ENCODE data around the gene CLTCL1. TPM values are rescaled to one million over a fixed set of nuclear protein-coding genes. Genes with fewer than 3 reads are reported as not detected.
"Not testable (repeated sequence)": the region's sequence is repeated elsewhere in the genome, so short reads cannot be mapped to it uniquely, and the experiment has no call there.

The CLTCL1 gene
- polyA plus RNA-seq, 3 donors from 2014 or later = 0.06 to 0.37 (median 0.19) TPM

DNA sequence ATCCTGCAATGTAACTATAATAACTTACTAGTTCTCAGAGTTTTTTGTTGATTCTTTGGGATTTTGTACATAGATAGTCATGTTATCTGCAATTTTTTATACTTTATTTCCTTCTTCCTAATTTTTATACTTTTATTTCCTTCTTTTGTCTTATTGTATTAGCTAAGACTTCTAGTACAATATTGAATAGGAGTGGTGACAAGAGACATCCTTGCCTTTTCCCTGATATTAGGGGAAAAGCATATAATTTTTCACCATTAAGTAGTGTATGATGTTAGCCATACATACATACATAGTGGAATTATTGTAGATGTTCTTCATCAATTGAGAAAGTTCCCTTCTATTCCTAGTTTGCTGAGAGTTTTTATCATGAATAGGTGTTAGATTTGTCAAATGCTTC lies 27.8 kb upstream of the CLTCL1 start:
- no peak overlapping the region for H3K4me3 Mint-ChIP-seq
- peaks cover 3 to 6% (median 4%) of the 10 kb centered on the region in 3 donors for H3K27me3 Mint-ChIP-seq (ENCODE audit: low read depth in 3 of 3)
- H3K9me3 Mint-ChIP-seq = peaks cover 10 to 49% (median 37%) of the 10 kb centered on the region in 6 donors

GRCh38 chr22:19317865-19318264 lies 26.3 kb upstream of the CLTCL1 start:
- no peak overlapping the region for H3K4me3 Mint-ChIP-seq
- H3K27ac Mint-ChIP-seq = no peak overlapping the region
- DNase-seq = no peak
- peaks cover 14 to 20% (median 15%) of the 10 kb centered on the region in 3 donors for H3K36me3 Mint-ChIP-seq
- peaks cover 11 to 53% (median 40%) of the 10 kb centered on the region in 6 donors for H3K9me3 Mint-ChIP-seq
- peaks cover 4 to 6% (median 5%) of the 10 kb centered on the region in 3 donors for H3K27me3 Mint-ChIP-seq (ENCODE audit: low read depth in 3 of 3)
- no peaks in the 10 kb centered on the region for H3K4me1 Mint-ChIP-seq

More for the DNA sequence above, 27.8 kb upstream of the CLTCL1 start:
- DNase-seq = no peak
- H3K36me3 Mint-ChIP-seq = peaks cover 12 to 20% (median 12%) of the 10 kb centered on the region in 3 donors
- no peaks in the 10 kb centered on the region for H3K4me1 Mint-ChIP-seq
- H3K27ac Mint-ChIP-seq = no peak overlapping the region

DNA sequence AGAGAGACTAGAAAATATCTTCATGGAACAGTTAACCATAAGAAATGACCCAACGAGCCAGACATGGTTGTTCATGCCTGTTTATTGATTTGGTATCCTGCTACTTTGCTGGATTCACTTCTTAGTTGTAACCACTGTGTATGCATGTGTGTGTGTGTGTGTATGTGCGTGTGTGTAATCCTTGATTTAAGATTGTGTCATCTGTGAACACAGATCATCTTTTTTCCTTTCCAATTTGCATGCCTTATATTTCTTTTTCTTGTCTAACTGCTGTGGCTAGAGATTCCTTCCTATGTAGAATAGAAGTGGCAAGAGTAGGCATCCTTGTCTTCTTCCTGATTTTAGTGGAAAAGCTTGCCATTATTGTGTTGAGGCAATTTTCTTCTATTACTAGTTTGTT lies 16.4 kb upstream of the CLTCL1 start:
- H3K4me1 Mint-ChIP-seq = no peaks in the 10 kb centered on the region
- no peaks in the 10 kb centered on the region for H3K36me3 Mint-ChIP-seq
- no peak overlapping the region for H3K27ac Mint-ChIP-seq
- peaks cover 1 to 4% (median 1%) of the 10 kb centered on the region in 3 donors for H3K27me3 Mint-ChIP-seq (ENCODE audit: low read depth in 3 of 3)
- no peak overlapping the region for H3K4me3 Mint-ChIP-seq
- no peaks in the 10 kb centered on the region for H3K9me3 Mint-ChIP-seq
- no peak for DNase-seq

GRCh38 chr22:19306535-19306934 lies 15.0 kb upstream of the CLTCL1 start:
- not testable (repeated sequence) for H3K36me3 Mint-ChIP-seq

GRCh38 chr22:19304547-19304946 lies 13.0 kb upstream of the CLTCL1 start:
- H3K4me1 Mint-ChIP-seq = no peaks in the 10 kb centered on the region
- H3K27me3 Mint-ChIP-seq (ENCODE audit: low read depth in 3 of 3) = peaks cover 1 to 4% (median 4%) of the 10 kb centered on the region in 3 donors
- no peak for DNase-seq
- no peaks in the 10 kb centered on the region for H3K9me3 Mint-ChIP-seq
- no peak overlapping the region for H3K4me3 Mint-ChIP-seq
- no peak overlapping the region for H3K27ac Mint-ChIP-seq
- H3K36me3 Mint-ChIP-seq = no peaks in the 10 kb centered on the region

More at GRCh38 chr22:19306535-19306934, 15.0 kb upstream of the CLTCL1 start:
- not testable (repeated sequence) for H3K27me3 Mint-ChIP-seq (ENCODE audit: low read depth in 3 of 3); H3K9me3 Mint-ChIP-seq; DNase-seq; H3K4me1 Mint-ChIP-seq; H3K4me3 Mint-ChIP-seq; H3K27ac Mint-ChIP-seq

DNA sequence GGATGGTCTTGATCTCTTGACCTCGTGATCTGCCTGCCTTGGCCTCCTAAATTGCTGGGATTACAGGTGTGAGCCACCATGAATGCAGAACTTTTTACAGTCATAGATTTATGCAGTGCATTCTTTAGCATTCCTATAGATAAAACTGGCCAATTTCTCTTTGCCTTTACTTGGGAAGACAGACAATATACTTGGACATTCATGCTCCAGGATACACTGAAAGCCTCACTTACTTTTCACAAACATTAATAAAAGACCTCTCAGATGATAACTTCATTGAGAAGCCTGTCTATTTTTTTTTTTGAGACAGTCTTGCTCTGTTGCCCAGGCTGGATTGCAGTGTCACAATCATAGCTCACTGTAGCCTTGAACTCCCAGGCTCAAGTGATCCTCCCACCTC lies 12.3 kb upstream of the CLTCL1 start:
- Mint-ChIP-seq H3K4me3 (no peak overlapping the region), H3K36me3 (no peaks in the 10 kb centered on the region), H3K27me3 (ENCODE audit: low read depth in 3 of 3) (peaks cover 1 to 4% (median 4%) of the 10 kb centered on the region in 3 donors), H3K27ac (no peak overlapping the region), H3K4me1 (no peaks in the 10 kb centered on the region), H3K9me3 (no peaks in the 10 kb centered on the region)
- no peak for DNase-seq

- peaks cover 7 to 11% (median 9%) of the 10 kb centered on the region in 3 donors for H3K27me3 Mint-ChIP-seq (ENCODE audit: low read depth in 3 of 3)
- H3K27ac Mint-ChIP-seq = no peak overlapping the region
- DNase-seq = no peak
- no peaks in the 10 kb centered on the region for H3K9me3 Mint-ChIP-seq
- H3K36me3 Mint-ChIP-seq = no peaks in the 10 kb centered on the region
- peaks cover 10 to 17% of the 10 kb centered on the region in 2 donors for H3K4me1 Mint-ChIP-seq
- no peak overlapping the region for H3K4me3 Mint-ChIP-seq
Observed at GRCh38 chr22:19295733-19296132, 4.2 kb upstream of the CLTCL1 start.

GRCh38 chr22:19292458-19293230 lies 1.1 kb upstream of the CLTCL1 start:
- H3K27me3 Mint-ChIP-seq (ENCODE audit: low read depth in 3 of 3) = peaks cover 10 to 25% (median 17%) of the 10 kb centered on the region in 3 donors
- no peaks in the 10 kb centered on the region for H3K9me3 Mint-ChIP-seq
- peak overlapping the region in 1 of 6 donors; percentile 57 for H3K27ac Mint-ChIP-seq
- H3K4me3 Mint-ChIP-seq = peak overlapping the region; percentile 89 to 94 (median 90)
- no peak for DNase-seq
- peaks cover 23 to 34% of the 10 kb centered on the region in 2 donors for H3K4me1 Mint-ChIP-seq
- no peaks in the 10 kb centered on the region for H3K36me3 Mint-ChIP-seq

DNA sequence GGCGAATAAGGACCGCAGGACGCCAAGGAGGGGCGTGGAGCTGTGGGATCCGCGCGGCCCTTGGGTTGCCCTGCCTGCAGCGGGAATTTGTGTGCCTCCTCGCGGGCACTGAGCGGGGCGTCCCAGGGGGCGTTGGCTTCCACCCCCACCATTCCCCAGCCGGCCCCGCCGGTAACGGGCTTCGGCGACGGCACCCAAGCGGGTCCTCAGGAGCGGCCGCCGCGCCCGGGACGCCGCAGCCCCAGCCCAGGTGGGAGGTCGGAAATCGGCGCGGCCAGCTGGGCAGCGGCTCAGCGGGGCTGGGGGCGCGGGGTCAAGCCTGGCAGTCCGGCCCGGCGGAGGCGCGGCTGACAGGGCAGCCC lies 320 bp downstream of the CLTCL1 start:
- H3K27me3 Mint-ChIP-seq (ENCODE audit: low read depth in 3 of 3) = peaks cover 16 to 30% (median 18%) of the 10 kb centered on the region in 3 donors
- peak overlapping the region in 1 of 6 donors; percentile 62 for H3K27ac Mint-ChIP-seq
- no peaks in the 10 kb centered on the region for H3K36me3 Mint-ChIP-seq
- peak overlapping the region; percentile 75 to 85 (median 83) for H3K4me3 Mint-ChIP-seq
- no peaks in the 10 kb centered on the region for H3K9me3 Mint-ChIP-seq
- DNase-seq = no peak
- peaks cover 23 to 34% of the 10 kb centered on the region in 2 donors for H3K4me1 Mint-ChIP-seq

DNA sequence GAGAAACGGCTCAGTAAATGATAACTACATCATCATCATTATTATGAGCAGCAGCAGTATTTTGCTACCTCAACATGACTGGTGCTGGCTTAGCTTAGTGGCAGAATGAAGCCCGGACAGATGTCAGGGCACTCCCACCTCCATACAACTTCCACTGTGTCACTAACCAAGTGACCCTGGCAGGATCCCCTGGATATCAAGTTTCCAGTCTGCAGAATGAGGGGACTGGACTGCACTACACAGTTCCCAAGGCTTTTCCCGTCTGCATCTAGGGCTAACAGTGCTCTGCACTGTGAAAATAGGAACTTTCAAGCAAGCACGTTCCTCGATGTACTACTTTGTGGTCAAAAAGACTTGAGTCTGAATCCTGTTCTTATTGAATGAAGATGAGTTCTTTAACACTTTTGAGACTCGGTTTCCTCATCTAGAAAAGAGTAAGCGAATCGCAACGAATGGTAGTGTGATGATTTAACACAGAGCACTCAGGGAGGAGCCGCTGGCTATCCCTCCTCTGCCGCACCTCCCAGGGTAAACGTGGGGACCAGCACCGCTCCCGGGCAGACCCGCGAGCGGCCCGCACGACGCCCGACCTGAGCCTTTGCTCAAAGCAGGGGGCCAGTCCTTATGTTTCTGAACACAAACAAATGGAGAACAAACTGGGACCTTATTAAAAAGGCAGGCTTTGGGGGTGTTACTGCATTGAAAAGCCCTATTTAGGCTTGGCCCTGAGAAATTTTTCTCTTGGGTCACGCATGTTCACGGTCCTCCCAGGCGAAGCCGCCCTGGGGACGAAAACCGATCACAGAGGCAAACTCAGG lies 910 bp downstream of the CLTCL1 start:
- H3K4me1 Mint-ChIP-seq = peaks cover 23 to 34% of the 10 kb centered on the region in 2 donors
- peak in 1 of 3 donors; percentile 6 for DNase-seq

GRCh38 chr22:19289475-19290161 lies 1.9 kb downstream of the CLTCL1 start:
- peak; percentile 27 to 39 (median 36) for DNase-seq
- peaks cover 16 to 30% (median 18%) of the 10 kb centered on the region in 3 donors for H3K27me3 Mint-ChIP-seq (ENCODE audit: low read depth in 3 of 3)
- H3K4me3 Mint-ChIP-seq = peak overlapping the region; percentile 33 to 85 (median 77)
- H3K36me3 Mint-ChIP-seq = no peaks in the 10 kb centered on the region
- peaks cover 23 to 34% of the 10 kb centered on the region in 2 donors for H3K4me1 Mint-ChIP-seq
- H3K27ac Mint-ChIP-seq = peak overlapping the region in 1 of 6 donors; percentile 13
- H3K9me3 Mint-ChIP-seq = no peaks in the 10 kb centered on the region

More for the DNA sequence above, 910 bp downstream of the CLTCL1 start:
- Mint-ChIP-seq H3K9me3 (no peaks in the 10 kb centered on the region), H3K36me3 (no peaks in the 10 kb centered on the region), H3K27me3 (ENCODE audit: low read depth in 3 of 3) (peaks cover 16 to 30% (median 18%) of the 10 kb centered on the region in 3 donors), H3K27ac (peak overlapping the region in 2 of 6 donors; percentile 25 to 62), H3K4me3 (peak overlapping the region; percentile 75 to 85 (median 83))

DNA sequence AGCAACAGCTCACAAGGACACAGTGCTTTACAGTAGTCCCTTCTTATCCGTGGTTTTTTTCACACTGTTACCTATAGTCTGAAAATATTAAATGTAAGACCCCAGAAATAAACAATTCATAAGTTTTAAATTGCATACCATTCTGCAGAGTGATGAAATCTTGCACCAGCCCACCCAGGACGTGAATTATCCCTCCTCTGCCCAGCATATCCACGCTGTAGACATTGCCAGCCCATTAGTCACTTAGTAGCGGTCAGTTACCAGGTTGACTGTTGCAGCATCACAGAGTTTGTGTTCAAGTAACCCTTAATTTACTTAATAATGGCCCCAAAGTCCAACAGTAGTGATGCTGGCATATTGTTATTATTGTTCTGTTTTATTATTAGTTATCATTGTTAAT lies 3.6 kb downstream of the CLTCL1 start:
- Mint-ChIP-seq H3K4me1 (peaks cover 23 to 33% of the 10 kb centered on the region in 2 donors), H3K36me3 (no peaks in the 10 kb centered on the region), H3K27me3 (ENCODE audit: low read depth in 3 of 3) (peaks cover 14 to 30% (median 18%) of the 10 kb centered on the region in 3 donors), H3K4me3 (no peak overlapping the region), H3K9me3 (no peaks in the 10 kb centered on the region), H3K27ac (no peak overlapping the region)
- no peak for DNase-seq

DNA sequence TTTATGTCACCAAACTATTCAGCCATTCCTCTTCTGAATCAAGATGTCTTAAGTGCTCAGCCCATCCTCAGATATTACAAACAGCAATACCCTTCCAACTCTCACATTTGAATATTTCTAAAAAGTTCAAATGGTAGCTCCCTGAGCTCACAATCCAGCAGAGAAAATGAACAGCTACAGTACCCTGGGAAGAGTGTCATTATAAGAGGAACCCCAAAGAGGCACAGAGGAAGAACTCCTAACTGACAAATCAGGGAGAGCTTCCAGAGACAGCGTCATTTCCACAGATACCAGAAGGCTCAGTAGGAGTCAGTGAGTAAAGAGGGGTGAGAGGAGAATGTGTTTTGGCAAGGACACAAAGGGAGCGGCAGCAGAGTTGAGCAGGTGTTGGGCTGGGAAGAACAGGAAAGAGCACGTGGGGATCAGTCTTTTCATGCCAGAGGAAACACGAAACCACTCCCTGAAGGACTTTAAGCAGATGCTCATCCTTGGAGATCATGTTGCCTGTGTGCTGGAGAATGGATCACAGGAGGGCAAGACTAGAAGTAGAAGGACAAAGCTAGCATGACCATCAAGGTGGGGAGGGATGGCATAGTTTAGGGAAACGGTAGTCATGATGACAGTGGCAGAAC lies 4.3 kb downstream of the CLTCL1 start:
- Mint-ChIP-seq H3K27me3 (ENCODE audit: low read depth in 3 of 3) (peaks cover 12 to 27% (median 18%) of the 10 kb centered on the region in 3 donors), H3K4me3 (no peak overlapping the region), H3K36me3 (no peaks in the 10 kb centered on the region)

More for the DNA sequence above, 4.3 kb downstream of the CLTCL1 start:
- Mint-ChIP-seq H3K9me3 (no peaks in the 10 kb centered on the region), H3K27ac (no peak overlapping the region), H3K4me1 (peaks cover 20 to 26% of the 10 kb centered on the region in 2 donors)
- no peak for DNase-seq

Data from immature natural killer cell (primary cell).